Tibial artery (tissue), 4 donors: ENCODE measurements around the gene N4BP2.

Experiments
- DNase-seq, 2 donors: peaks; one replicate each; pipeline ENCODE4 v3.0.0-alpha.2; 2019
- H3K27ac ChIP-seq, 2 donors: fragments of 200-600 bp; sonication (generic) in 1 of 2; 1 replicate in 1 of 2; 2 replicates in 1 of 2; pipeline ENCODE4 v1.5.1; 2018 to 2019; ENCODE audit warnings: mild to moderate bottlenecking in 1 of 2
- H3K27me3 ChIP-seq, 2 donors: fragments of 200-600 bp; sonication (generic) in 1 of 2; one replicate each; pipeline versions ENCODE4 v1.5.1 to v1.6.0; 2016 to 2019
- H3K36me3 ChIP-seq, 3 donors: fragments of 200-600 bp; sonication (generic) in 2 of 3; one replicate each; pipeline ENCODE4 v1.5.1; 2016 to 2019; ENCODE audit warnings: mild to moderate bottlenecking in 2 of 3
- H3K4me1 ChIP-seq, 4 donors: fragments of 200-600 bp; sonication (generic) in 2 of 4; 1 replicate in 3 of 4; 2 replicates in 1 of 4; pipeline ENCODE4 v1.5.1; 2016 to 2019
- H3K4me3 ChIP-seq, 2 donors: fragments of 200-600 bp; sonication (generic) in 1 of 2; 1 replicate in 1 of 2; 2 replicates in 1 of 2; pipeline ENCODE4 v1.5.1; 2018 to 2019; ENCODE audit warnings: mild to moderate bottlenecking in 2 of 2
- H3K9me3 ChIP-seq, 3 donors: fragments of 200-600 bp; sonication (generic) in 1 of 3; one replicate each; pipeline ENCODE4 v1.5.1; 2016 to 2019
- intact Hi-C: fragments of 100-400 bp; cut with DNase I; formaldehyde crosslinking; loops from one replicate; pipeline ENCODE4 v1.15.0; 2023; ENCODE audit warnings: low total_unique reads
- TF ChIP-seq, protein P1 (sequence below), 2 experiments: fragments of 200-600 bp in 1 of 2; fragments of 450-650 bp in 1 of 2; IDR thresholded peaks; one replicate each; pipeline ENCODE4 v1.5.1; 2017 to 2019; ENCODE audit warnings: antibody characterized with exemption in 2 of 2, mild to moderate bottlenecking in 1 of 2, moderate library complexity in 1 of 2

N4BP2 gene

GRCh38 chr4:40200875-40201801 is 144.5 kb downstream of the N4BP2 start:
- no peaks in the 10 kb centered on the region for H3K36me3 ChIP-seq
- no peak for DNase-seq
- H3K27ac ChIP-seq = no peak overlapping the region
- no peaks in the 10 kb centered on the region for H3K4me1 ChIP-seq
- H3K27me3 ChIP-seq = no peaks in the 10 kb centered on the region
- TF ChIP-seq, protein P1, sequence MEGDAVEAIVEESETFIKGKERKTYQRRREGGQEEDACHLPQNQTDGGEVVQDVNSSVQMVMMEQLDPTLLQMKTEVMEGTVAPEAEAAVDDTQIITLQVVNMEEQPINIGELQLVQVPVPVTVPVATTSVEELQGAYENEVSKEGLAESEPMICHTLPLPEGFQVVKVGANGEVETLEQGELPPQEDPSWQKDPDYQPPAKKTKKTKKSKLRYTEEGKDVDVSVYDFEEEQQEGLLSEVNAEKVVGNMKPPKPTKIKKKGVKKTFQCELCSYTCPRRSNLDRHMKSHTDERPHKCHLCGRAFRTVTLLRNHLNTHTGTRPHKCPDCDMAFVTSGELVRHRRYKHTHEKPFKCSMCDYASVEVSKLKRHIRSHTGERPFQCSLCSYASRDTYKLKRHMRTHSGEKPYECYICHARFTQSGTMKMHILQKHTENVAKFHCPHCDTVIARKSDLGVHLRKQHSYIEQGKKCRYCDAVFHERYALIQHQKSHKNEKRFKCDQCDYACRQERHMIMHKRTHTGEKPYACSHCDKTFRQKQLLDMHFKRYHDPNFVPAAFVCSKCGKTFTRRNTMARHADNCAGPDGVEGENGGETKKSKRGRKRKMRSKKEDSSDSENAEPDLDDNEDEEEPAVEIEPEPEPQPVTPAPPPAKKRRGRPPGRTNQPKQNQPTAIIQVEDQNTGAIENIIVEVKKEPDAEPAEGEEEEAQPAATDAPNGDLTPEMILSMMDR (IDR thresholded peaks at IDR 0.05) = no peak
- H3K9me3 ChIP-seq = no peaks in the 10 kb centered on the region
- H3K4me3 ChIP-seq = no peak overlapping the region
- intact Hi-C loops = no loop called here

- no peaks in the 10 kb centered on the region for H3K27me3 ChIP-seq
- H3K4me3 ChIP-seq = no peak overlapping the region
- no peak overlapping the region for H3K27ac ChIP-seq
- no peak for DNase-seq
- TF ChIP-seq, protein P1 (IDR thresholded peaks at IDR 0.05) = no peak
- no peaks in the 10 kb centered on the region for H3K36me3 ChIP-seq
- H3K4me1 ChIP-seq = no peaks in the 10 kb centered on the region
- intact Hi-C loops = no loop called here
- no peaks in the 10 kb centered on the region for H3K9me3 ChIP-seq
Measured at GRCh38 chr4:40201898-40202297, 145.2 kb downstream of the N4BP2 start.

DNA sequence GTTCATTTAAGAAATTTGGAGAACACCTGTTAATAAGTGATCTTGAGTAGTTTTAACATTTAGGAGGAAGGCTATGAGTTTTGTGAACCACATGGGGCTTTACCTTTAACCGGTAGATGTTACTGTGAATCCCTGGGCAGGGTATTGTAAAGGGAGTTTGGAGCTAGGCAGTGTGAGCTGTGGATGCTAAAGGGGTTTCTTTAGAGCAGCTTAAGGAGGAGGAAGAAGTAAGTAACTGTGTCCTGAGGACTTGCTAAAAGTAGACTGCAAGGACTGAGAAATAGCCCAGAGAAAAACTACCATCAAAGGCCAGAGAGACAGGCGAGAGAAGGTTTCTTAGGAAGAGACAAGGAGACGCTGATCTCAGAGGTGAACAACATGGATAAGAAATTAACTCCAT is 145.8 kb downstream of the N4BP2 start:
- Histone ChIP-seq H3K27ac (no peak overlapping the region), H3K4me1 (no peaks in the 10 kb centered on the region), H3K9me3 (no peaks in the 10 kb centered on the region), H3K36me3 (no peaks in the 10 kb centered on the region), H3K4me3 (no peak overlapping the region), H3K27me3 (no peaks in the 10 kb centered on the region)
- intact Hi-C loops = no loop called here
- TF ChIP-seq, protein P1 (IDR thresholded peaks at IDR 0.05) = no peak
- DNase-seq = no peak

- TF ChIP-seq, protein P1 (IDR thresholded peaks at IDR 0.05) = no peak
- H3K4me1 ChIP-seq = no peaks in the 10 kb centered on the region
- no peak overlapping the region for H3K4me3 ChIP-seq
- H3K27ac ChIP-seq = no peak overlapping the region
- no peak for DNase-seq
- intact Hi-C loops = no loop called here
- no peaks in the 10 kb centered on the region for H3K27me3 ChIP-seq
- H3K36me3 ChIP-seq = no peaks in the 10 kb centered on the region
- no peaks in the 10 kb centered on the region for H3K9me3 ChIP-seq
Measured at GRCh38 chr4:40204507-40205258, 148.0 kb downstream of the N4BP2 start.

GRCh38 chr4:40205259-40206198 is 148.9 kb downstream of the N4BP2 start:
- Histone ChIP-seq H3K4me1 (no peaks in the 10 kb centered on the region), H3K36me3 (no peaks in the 10 kb centered on the region), H3K27me3 (no peaks in the 10 kb centered on the region), H3K4me3 (no peak overlapping the region), H3K9me3 (no peaks in the 10 kb centered on the region), H3K27ac (no peak overlapping the region)
- DNase-seq = no peak
- intact Hi-C loops = no loop called here
- TF ChIP-seq, protein P1 (IDR thresholded peaks at IDR 0.05) = no peak
